ENCODE measurements around the gene ADAMTS16. TPM values are rescaled to one million over a fixed set of nuclear protein-coding genes. Genes with fewer than 3 reads are reported as not detected.

Gene ADAMTS16
- total and polyA plus RNA-seq, 12 donors: 0.01 to 0.47 (median 0.12) TPM; not detected in 6

DNA sequence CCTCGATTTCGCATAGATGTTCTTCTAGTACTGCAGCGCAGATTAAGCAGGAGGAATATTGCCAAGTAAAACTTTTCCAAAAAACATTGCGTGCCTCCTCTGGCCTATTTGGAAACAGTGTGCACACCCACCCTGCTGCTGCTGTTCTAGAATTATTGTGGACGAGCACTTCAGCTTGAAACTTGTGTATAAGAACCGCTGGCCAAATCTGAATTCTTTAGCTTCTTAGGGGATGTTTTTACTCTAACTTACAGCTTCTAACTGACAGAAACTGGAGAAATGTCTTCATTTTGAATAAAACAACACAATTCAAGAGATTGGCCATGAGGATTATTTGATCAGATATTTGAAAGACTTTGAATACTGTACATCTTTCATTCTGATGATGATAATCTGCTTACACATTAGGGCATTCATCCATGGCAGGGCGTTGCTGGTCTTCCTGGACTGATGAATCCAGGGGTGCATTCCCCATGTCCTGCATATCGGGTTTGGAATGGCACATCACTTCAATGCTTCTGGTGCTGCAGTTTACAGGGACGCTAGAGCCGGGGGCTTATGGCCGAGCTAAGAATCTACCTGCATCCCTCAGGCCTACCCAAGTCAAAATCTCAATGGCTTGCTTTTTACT lies 6.5 kb downstream of the ADAMTS16 start:
- intact Hi-C loops (cut with DNase I): loop anchor here in 2 of 10 donors (10.0 kb wide), 2 partner anchors 262 to 268 kb away; no protein-coding TSS in a partner anchor
- Histone ChIP-seq H3K27ac (no peak overlapping the region), H3K4me1 (peaks cover 0 to under 1% (median 0%) of the 10 kb centered on the region in 9 donors), H3K36me3 (no peaks in the 10 kb centered on the region), H3K4me3 (no peak overlapping the region), H3K27me3 (peaks cover 0 to 14% (median 6%) of the 10 kb centered on the region in 7 donors), H3K9me3 (peaks cover 0 to 11% (median 0%) of the 10 kb centered on the region in 11 donors)
- ATAC-seq: no peak
- TF ChIP-seq, protein P1, sequence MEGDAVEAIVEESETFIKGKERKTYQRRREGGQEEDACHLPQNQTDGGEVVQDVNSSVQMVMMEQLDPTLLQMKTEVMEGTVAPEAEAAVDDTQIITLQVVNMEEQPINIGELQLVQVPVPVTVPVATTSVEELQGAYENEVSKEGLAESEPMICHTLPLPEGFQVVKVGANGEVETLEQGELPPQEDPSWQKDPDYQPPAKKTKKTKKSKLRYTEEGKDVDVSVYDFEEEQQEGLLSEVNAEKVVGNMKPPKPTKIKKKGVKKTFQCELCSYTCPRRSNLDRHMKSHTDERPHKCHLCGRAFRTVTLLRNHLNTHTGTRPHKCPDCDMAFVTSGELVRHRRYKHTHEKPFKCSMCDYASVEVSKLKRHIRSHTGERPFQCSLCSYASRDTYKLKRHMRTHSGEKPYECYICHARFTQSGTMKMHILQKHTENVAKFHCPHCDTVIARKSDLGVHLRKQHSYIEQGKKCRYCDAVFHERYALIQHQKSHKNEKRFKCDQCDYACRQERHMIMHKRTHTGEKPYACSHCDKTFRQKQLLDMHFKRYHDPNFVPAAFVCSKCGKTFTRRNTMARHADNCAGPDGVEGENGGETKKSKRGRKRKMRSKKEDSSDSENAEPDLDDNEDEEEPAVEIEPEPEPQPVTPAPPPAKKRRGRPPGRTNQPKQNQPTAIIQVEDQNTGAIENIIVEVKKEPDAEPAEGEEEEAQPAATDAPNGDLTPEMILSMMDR (IDR thresholded peaks at IDR 0.05): no peak
- WGBS, 2 donors: 73 to 75% methylated on average over 11 of the region's 11 CpGs
- DNase-seq: no peak

DNA sequence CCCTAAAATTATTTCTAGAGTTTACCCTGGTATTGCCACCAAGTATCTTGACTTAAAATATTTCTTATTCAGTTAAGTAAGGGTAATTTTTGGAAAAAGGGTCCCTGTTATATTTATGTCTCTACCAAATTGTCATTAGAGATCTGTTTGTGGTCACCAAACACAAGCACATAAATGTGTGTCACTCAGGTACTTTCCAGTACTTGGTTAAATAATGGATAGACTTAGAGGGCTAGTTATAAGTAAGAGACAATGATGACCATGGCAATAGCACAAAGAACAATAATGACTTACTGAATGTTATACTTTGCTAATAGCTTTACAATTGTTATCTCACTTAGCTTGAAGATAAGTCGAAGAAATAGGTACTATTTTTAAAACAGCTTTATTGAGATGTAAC lies 9.0 kb downstream of the ADAMTS16 start:
- no peak for DNase-seq
- Histone ChIP-seq H3K36me3 (no peaks in the 10 kb centered on the region), H3K4me3 (no peak overlapping the region), H3K27ac (no peak overlapping the region), H3K27me3 (peaks cover 0 to 7% (median 0%) of the 10 kb centered on the region in 7 donors), H3K4me1 (no peaks in the 10 kb centered on the region), H3K9me3 (peaks cover 0 to 11% (median 0%) of the 10 kb centered on the region in 11 donors)
- ATAC-seq: no peak
- 37 to 45% methylated on average over 1 of the region's 1 CpG for WGBS, 2 donors
- intact Hi-C loops (cut with DNase I): loop anchor here in 2 of 10 donors (10.0 kb wide), 2 partner anchors 264 to 266 kb away; no protein-coding TSS in a partner anchor
- TF ChIP-seq, protein P1 (IDR thresholded peaks at IDR 0.05): no peak

GRCh38 chr5:5150667-5151066 lies 10.5 kb downstream of the ADAMTS16 start:
- H3K4me1 ChIP-seq: no peaks in the 10 kb centered on the region
- no peaks in the 10 kb centered on the region for H3K36me3 ChIP-seq
- TF ChIP-seq, protein P1 (IDR thresholded peaks at IDR 0.05): no peak
- no peak overlapping the region for H3K27ac ChIP-seq
- intact Hi-C loops (cut with DNase I): loop anchor here in 1 of 10 donors (10.0 kb wide), 1 partner anchor 266 kb away; no protein-coding TSS in a partner anchor
- 88% methylated on average over 3 of the region's 3 CpGs for WGBS, 2 donors
- ATAC-seq (no peak), DNase-seq (no peak)
- no peak overlapping the region for H3K4me3 ChIP-seq
- peaks cover 0 to 5% (median 0%) of the 10 kb centered on the region in 7 donors for H3K27me3 ChIP-seq
- peaks cover 0 to 19% (median 2%) of the 10 kb centered on the region in 11 donors for H3K9me3 ChIP-seq

DNA sequence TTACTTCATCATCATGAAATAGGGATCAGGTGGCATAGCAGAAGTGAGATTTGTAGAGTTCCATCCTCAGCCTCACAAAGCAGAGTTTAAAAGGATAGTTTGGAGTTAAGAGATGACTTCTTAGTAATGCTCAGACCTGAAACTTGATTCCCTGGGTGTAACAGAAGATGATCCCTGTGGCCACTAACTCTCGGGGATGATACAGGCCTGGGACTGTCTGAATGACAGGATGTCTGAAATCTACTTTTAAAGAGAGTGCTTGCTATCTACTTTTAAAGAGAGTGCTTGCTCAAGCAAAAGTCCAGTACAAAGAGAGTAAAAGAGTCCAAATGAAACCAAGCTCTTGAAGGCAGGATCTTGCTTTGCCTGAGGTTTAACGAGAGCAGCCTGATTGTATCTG lies 14.6 kb downstream of the ADAMTS16 start:
- DNase-seq (no peak), ATAC-seq (no peak)
- Histone ChIP-seq H3K36me3 (no peaks in the 10 kb centered on the region), H3K4me3 (no peak overlapping the region), H3K27me3 (no peaks in the 10 kb centered on the region), H3K4me1 (peaks cover 0 to 7% (median 0%) of the 10 kb centered on the region in 9 donors), H3K27ac (no peak overlapping the region), H3K9me3 (peaks cover 0 to 27% (median 2%) of the 10 kb centered on the region in 11 donors)
- 47 to 50% methylated on average over 2 of the region's 2 CpGs for WGBS, 2 donors
- TF ChIP-seq, protein P1 (IDR thresholded peaks at IDR 0.05): no peak
- intact Hi-C loops (cut with DNase I): loop anchor here in 1 of 10 donors (10.0 kb wide), 1 partner anchor 270 kb away; no protein-coding TSS in a partner anchor
